HepG2 (cell line): ENCODE results near the gene SASH1. TPM values are rescaled to one million over a fixed set of nuclear protein-coding genes. Genes with fewer than 3 reads are reported as not detected.

ENCODE experiments used
- MTF2 ChIP-seq: sonication (generic); formaldehyde crosslinking; IDR thresholded peaks from 2 replicates; pipeline ENCODE4 v1.5.0; 2020; ENCODE audit warnings: missing genetic modification reagents, borderline replicate concordance
- RELA ChIP-seq: sonication (generic); formaldehyde crosslinking; IDR thresholded peaks from 2 replicates; pipeline ENCODE4 v1.4.0; 2020; ENCODE audit warnings: missing genetic modification reagents
- SP1 ChIP-seq, 2 experiments: fragments of 450-650 bp in 1 of 2; sonication (generic) in 1 of 2; formaldehyde crosslinking in 1 of 2; IDR thresholded peaks; 2 replicates each; pipeline versions ENCODE4 v1.4.0 to v1.6.1; 2016 to 2020; ENCODE audit warnings: missing genetic modification reagents in 1 of 2
- ZNF234 ChIP-seq: sonication (generic); formaldehyde crosslinking; conservative IDR thresholded peaks from 2 replicates; pipeline ENCODE4 v1.5.1; 2020; ENCODE audit warnings: mild to moderate bottlenecking, missing genetic modification reagents
- ZNF674 ChIP-seq: sonication (generic); formaldehyde crosslinking; IDR thresholded peaks from 2 replicates; pipeline ENCODE4 v1.5.0; 2020; ENCODE audit warnings: low read depth, mild to moderate bottlenecking, missing genetic modification reagents
- polyA plus RNA-seq, 8 experiments: library from polyadenylated mRNA; depleted of rRNA in 3 of 8; stranded (reverse) in 7 of 8; unstranded in 1 of 8; fragments of >200 nt; fragmentation: Illumina TruSeq in 4 of 8; extraction: Trizol in 4 of 8; gene quantifications; 2 replicates each; pipeline versions ENCODE4 v1.2.1 to v1.2.3, GENCODE V29; 2011 to 2016; ENCODE audit warnings: low read depth in 4 of 8, missing spikeins in 1 of 8, mixed read lengths in 1 of 8; ENCODE audit not compliant: insufficient read depth in 1 of 8
- total RNA-seq, 5 experiments: library from RNA; depleted of rRNA; stranded (reverse); fragments of >200 nt; fragmentation: Illumina TruSeq; extraction: Trizol; gene quantifications; 2 replicates each; pipeline ENCODE4 v1.2.3, GENCODE V29; 2016; ENCODE audit warnings: low read depth in 1 of 5
- TF ChIP-seq, protein P1 (sequence below): sonication (generic); formaldehyde crosslinking; IDR thresholded peaks from 2 replicates; pipeline ENCODE4 v1.5.1; 2020; ENCODE audit warnings: missing genetic modification reagents, mild to moderate bottlenecking, borderline replicate concordance
- TF ChIP-seq, protein P2 (sequence below): sonication (generic); formaldehyde crosslinking; IDR thresholded peaks from 2 replicates; pipeline ENCODE4 v1.8.1; 2022; ENCODE audit warnings: mild to moderate bottlenecking, missing genetic modification reagents
- TF ChIP-seq, protein P3 (sequence below): sonication (generic); formaldehyde crosslinking; IDR thresholded peaks from 2 replicates; pipeline ENCODE4 v1.4.0; 2020; ENCODE audit warnings: mild to moderate bottlenecking, missing genetic modification reagents
- TF ChIP-seq, protein P4 (sequence below): sonication (generic); formaldehyde crosslinking; IDR thresholded peaks from 2 replicates; pipeline ENCODE4 v1.8.0; 2022; ENCODE audit warnings: mild to moderate bottlenecking, missing genetic modification reagents; ENCODE audit not compliant: insufficient replicate concordance

SASH1 gene
- total and polyA plus RNA-seq, 2 of the 13 experiments (the other 11 are each of a cell fraction or from before 2014, with no cell fraction given), result 7.5 to 8.2 TPM

DNA sequence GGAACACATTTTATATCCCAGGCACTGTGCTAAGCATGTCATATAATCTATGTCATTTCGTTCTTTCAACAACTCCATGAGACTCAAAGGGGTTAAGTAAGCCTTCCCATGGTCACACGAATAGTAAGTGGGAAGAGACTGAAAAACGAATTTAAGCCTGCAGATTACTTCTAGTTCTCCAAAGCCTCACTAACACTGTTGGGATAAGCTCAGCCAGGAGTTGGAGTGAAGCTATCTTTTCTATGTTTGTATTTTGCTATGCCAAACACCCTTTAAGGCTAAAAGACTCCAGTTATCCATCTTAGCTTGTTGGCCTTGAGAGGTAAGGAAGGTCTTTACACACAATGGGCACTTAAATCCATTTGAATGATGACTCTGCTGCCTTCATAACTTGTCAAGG is 256.1 kb downstream of the SASH1 start (continued):
- TF ChIP-seq, protein P1, sequence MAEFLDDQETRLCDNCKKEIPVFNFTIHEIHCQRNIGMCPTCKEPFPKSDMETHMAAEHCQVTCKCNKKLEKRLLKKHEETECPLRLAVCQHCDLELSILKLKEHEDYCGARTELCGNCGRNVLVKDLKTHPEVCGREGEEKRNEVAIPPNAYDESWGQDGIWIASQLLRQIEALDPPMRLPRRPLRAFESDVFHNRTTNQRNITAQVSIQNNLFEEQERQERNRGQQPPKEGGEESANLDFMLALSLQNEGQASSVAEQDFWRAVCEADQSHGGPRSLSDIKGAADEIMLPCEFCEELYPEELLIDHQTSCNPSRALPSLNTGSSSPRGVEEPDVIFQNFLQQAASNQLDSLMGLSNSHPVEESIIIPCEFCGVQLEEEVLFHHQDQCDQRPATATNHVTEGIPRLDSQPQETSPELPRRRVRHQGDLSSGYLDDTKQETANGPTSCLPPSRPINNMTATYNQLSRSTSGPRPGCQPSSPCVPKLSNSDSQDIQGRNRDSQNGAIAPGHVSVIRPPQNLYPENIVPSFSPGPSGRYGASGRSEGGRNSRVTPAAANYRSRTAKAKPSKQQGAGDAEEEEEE, result no peak
- TF ChIP-seq MTF2 (CRISPR knock-in tag), result no peak
- no peak for TF ChIP-seq SP1 (IDR thresholded peaks at IDR 0.05)
- TF ChIP-seq SP1 (CRISPR knock-in tag; IDR thresholded peaks at IDR 0.05), result no peak
- TF ChIP-seq, protein P2, sequence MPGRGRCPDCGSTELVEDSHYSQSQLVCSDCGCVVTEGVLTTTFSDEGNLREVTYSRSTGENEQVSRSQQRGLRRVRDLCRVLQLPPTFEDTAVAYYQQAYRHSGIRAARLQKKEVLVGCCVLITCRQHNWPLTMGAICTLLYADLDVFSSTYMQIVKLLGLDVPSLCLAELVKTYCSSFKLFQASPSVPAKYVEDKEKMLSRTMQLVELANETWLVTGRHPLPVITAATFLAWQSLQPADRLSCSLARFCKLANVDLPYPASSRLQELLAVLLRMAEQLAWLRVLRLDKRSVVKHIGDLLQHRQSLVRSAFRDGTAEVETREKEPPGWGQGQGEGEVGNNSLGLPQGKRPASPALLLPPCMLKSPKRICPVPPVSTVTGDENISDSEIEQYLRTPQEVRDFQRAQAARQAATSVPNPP (CRISPR knock-in tag), result no peak
- TF ChIP-seq, protein P3, sequence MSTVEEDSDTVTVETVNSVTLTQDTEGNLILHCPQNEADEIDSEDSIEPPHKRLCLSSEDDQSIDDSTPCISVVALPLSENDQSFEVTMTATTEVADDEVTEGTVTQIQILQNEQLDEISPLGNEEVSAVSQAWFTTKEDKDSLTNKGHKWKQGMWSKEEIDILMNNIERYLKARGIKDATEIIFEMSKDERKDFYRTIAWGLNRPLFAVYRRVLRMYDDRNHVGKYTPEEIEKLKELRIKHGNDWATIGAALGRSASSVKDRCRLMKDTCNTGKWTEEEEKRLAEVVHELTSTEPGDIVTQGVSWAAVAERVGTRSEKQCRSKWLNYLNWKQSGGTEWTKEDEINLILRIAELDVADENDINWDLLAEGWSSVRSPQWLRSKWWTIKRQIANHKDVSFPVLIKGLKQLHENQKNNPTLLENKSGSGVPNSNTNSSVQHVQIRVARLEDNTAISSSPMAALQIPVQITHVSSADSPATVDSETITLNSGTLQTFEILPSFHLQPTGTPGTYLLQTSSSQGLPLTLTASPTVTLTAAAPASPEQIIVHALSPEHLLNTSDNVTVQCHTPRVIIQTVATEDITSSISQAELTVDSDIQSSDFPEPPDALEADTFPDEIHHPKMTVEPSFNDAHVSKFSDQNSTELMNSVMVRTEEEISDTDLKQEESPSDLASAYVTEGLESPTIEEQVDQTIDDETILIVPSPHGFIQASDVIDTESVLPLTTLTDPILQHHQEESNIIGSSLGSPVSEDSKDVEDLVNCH (CRISPR knock-in tag), result no peak
- TF ChIP-seq RELA (CRISPR knock-in tag), result no peak
- no peak for TF ChIP-seq ZNF234
- no peak for TF ChIP-seq ZNF674 (CRISPR knock-in tag)
- TF ChIP-seq, protein P4, sequence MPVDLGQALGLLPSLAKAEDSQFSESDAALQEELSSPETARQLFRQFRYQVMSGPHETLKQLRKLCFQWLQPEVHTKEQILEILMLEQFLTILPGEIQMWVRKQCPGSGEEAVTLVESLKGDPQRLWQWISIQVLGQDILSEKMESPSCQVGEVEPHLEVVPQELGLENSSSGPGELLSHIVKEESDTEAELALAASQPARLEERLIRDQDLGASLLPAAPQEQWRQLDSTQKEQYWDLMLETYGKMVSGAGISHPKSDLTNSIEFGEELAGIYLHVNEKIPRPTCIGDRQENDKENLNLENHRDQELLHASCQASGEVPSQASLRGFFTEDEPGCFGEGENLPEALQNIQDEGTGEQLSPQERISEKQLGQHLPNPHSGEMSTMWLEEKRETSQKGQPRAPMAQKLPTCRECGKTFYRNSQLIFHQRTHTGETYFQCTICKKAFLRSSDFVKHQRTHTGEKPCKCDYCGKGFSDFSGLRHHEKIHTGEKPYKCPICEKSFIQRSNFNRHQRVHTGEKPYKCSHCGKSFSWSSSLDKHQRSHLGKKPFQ (CRISPR knock-in tag), result no peak
- TF ChIP-seq, all 625 proteins: peak for 0
